GM21737 (cell line): ENCODE data around the gene GFI1.

Source experiments
- ATAC-seq: cut with Tn5 transposase; IDR thresholded peaks from one replicate; pipeline ENCODE4 v1.9.1; 2021; ENCODE audit warnings: mild to moderate bottlenecking, moderate library complexity; ENCODE audit not compliant: unreplicated experiment

GFI1 gene

GRCh38 chr1:92488832-92489231 is 2.1 kb upstream of the GFI1 start:
- no peak for ATAC-seq

GRCh38 chr1:92488416-92488815 is 1.7 kb upstream of the GFI1 start:
- no peak for ATAC-seq

GRCh38 chr1:92487078-92487605 is 417 bp upstream of the GFI1 start:
- ATAC-seq = no peak

GRCh38 chr1:92485381-92486250 is 1.1 kb downstream of the GFI1 start:
- ATAC-seq = peak; percentile 53

GRCh38 chr1:92484472-92485380 is 2.0 kb downstream of the GFI1 start:
- peak; percentile 20 for ATAC-seq

GRCh38 chr1:92483610-92484471 is 2.9 kb downstream of the GFI1 start:
- ATAC-seq = no peak

GRCh38 chr1:92482665-92483609 is 3.8 kb downstream of the GFI1 start:
- ATAC-seq = no peak

GRCh38 chr1:92481971-92482664 is 4.6 kb downstream of the GFI1 start:
- ATAC-seq = no peak

- no peak for ATAC-seq
These were observed 5.2 kb downstream of the GFI1 start for GRCh38 chr1:92481599-92481925.

- no peak for ATAC-seq
These were observed 5.7 kb downstream of the GFI1 start for GRCh38 chr1:92480813-92481598.

- ATAC-seq = no peak
These were observed 6.4 kb downstream of the GFI1 start for GRCh38 chr1:92480200-92480812.

- no peak for ATAC-seq
These were observed 7.1 kb downstream of the GFI1 start for GRCh38 chr1:92479587-92479986.

GRCh38 chr1:92478393-92478792 is 8.3 kb downstream of the GFI1 start:
- ATAC-seq = no peak

- ATAC-seq = peak; percentile 39
These were observed 10.6 kb downstream of the GFI1 start for GRCh38 chr1:92476071-92476631.

GRCh38 chr1:92475029-92475428 is 11.7 kb downstream of the GFI1 start:
- ATAC-seq = no peak

GRCh38 chr1:92473781-92474495 is 12.8 kb downstream of the GFI1 start:
- no peak for ATAC-seq

- no peak for ATAC-seq
These were observed 16.5 kb downstream of the GFI1 start for GRCh38 chr1:92470216-92470615.
